Measurements from ENCODE around the gene TLN1. TPM values are rescaled to one million over a fixed set of nuclear protein-coding genes. Genes with fewer than 3 reads are reported as not detected.

TLN1 gene
- total and polyA plus RNA-seq, 2 donors (not counting 1 experiment from before 2014, with no cell fraction given), result 102 to 280 TPM

DNA sequence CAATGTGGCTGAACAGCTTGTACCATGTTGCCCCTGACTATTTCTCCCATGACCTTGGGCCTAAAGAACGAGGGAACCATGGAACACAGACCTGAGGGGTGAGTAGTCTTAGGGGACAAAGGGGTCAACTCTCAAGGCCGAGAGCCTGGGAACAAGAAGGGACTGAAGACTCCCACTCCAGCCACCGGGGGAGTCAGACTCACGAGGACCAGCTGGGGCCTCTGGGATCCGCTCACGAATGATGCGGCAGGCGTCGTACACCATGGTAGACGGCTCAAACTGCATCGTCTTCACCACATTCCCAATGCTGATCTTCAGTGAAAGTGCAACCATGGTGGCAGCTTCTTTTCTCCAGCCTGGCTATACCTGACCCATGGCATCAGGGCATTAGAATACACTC, 6.6 kb downstream of the TLN1 start:
- Histone ChIP-seq H3K4me3 (ENCODE audit: control extremely low read depth in 1 of 5, extremely low read depth in 1 of 5, insufficient read depth in 1 of 5, low read depth in 2 of 5, low read length in 4 of 5) (no peak overlapping the region), H3K27ac (ENCODE audit: low read length in 2 of 2) (no peak overlapping the region), H3K79me2 (ENCODE audit: control insufficient read depth, insufficient read depth, low read length) (peaks cover 57% of the 10 kb centered on the region), H3K9ac (ENCODE audit: low read length) (no peak overlapping the region), H3K27me3 (replicated peaks in 1 of 4; ENCODE audit: control extremely low read depth in 1 of 4, control insufficient read depth in 3 of 4, insufficient read depth in 4 of 4, low read length in 3 of 4) (no peaks in the 10 kb centered on the region), H3K4me1 (ENCODE audit: control insufficient read depth in 2 of 2, insufficient read depth in 2 of 2, low read length in 2 of 2) (peaks cover 42 to 43% of the 10 kb centered on the region in 2 donors), H2AFZ (ENCODE audit: insufficient read depth, low read depth, low read length, poor library complexity, severe bottlenecking) (no peak overlapping the region), H3K9me3 (ENCODE audit: control extremely low read depth in 1 of 3, control insufficient read depth in 2 of 3, insufficient read depth in 1 of 3, low read length in 2 of 3) (no peaks in the 10 kb centered on the region), H4K20me1 (ENCODE audit: control insufficient read depth, insufficient read depth, low read length, poor library complexity, severe bottlenecking) (peaks cover 65% of the 10 kb centered on the region), H3K4me2 (replicated peaks; ENCODE audit: low read depth, low read length, poor library complexity, severe bottlenecking) (no peak overlapping the region), H3K36me3 (replicated peaks in 1 of 2; ENCODE audit: control extremely low read depth in 1 of 2, control insufficient read depth in 1 of 2, extremely low read depth in 1 of 2, insufficient read depth in 2 of 2, low read length in 1 of 2) (peaks cover 17 to 76% of the 10 kb centered on the region in 2 experiments)
- CTCF ChIA-PET, result interaction anchor here (1.2 to 9.0 kb wide), 4 partner anchors 10 to 78 kb away, joined by 3 to 115 read pairs (median 17); no protein-coding TSS in a partner anchor
- H3K4me3 Mint-ChIP-seq, result no peak overlapping the region
- WGBS (ENCODE audit: insufficient coverage), result 98% methylated on average over 11 of the region's 11 CpGs
- H3K27me3 Mint-ChIP-seq, result no peaks in the 10 kb centered on the region
- intact Hi-C loops (cut with micrococcal nuclease), result loop anchor here (5.0 kb wide), 1 partner anchor 1268 kb away; the partner anchor contains the start of genes DNAI1 and FAM219A
- ATAC-seq (ENCODE audit: low read depth), result no peak
- POLR2A ChIA-PET, result interaction anchor here (1.7 kb wide), 1 partner anchor 31 kb away, joined by 3 read pairs; no protein-coding TSS in a partner anchor
- TF ChIP-seq EZH2 (IDR thresholded peaks at IDR 0.05; ENCODE audit: borderline replicate concordance, insufficient read depth, low read depth, low read length, poor library complexity, severe bottlenecking), result no peak
- TF ChIP-seq, protein P1, sequence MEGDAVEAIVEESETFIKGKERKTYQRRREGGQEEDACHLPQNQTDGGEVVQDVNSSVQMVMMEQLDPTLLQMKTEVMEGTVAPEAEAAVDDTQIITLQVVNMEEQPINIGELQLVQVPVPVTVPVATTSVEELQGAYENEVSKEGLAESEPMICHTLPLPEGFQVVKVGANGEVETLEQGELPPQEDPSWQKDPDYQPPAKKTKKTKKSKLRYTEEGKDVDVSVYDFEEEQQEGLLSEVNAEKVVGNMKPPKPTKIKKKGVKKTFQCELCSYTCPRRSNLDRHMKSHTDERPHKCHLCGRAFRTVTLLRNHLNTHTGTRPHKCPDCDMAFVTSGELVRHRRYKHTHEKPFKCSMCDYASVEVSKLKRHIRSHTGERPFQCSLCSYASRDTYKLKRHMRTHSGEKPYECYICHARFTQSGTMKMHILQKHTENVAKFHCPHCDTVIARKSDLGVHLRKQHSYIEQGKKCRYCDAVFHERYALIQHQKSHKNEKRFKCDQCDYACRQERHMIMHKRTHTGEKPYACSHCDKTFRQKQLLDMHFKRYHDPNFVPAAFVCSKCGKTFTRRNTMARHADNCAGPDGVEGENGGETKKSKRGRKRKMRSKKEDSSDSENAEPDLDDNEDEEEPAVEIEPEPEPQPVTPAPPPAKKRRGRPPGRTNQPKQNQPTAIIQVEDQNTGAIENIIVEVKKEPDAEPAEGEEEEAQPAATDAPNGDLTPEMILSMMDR (IDR thresholded peaks at IDR 0.05), result no peak
- H3K9me3 Mint-ChIP-seq (ENCODE audit: insufficient read depth), result no peaks in the 10 kb centered on the region
- H3K4me1 Mint-ChIP-seq, result peaks cover 4% of the 10 kb centered on the region
- DNase-seq, result no peak
- no peak overlapping the region for H3K27ac Mint-ChIP-seq

DNA sequence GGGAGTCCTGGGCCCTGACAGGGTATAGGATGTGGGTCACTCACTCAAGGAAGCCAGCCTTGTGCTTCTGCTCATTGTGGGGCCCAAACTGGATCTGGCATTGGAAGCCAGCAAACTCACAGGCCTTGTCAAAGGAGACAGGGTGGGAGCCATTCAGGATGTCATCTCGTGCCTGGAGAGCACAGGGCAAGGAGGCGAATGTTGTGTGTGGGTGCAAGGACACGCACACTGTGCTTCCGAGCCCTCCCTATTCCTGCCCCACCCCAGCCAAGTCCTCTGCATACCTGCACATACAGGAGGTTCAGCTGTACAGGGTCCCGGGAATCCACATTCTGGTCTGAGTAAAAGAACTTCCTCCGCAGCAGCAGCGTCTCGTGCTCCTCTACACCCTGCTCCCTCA, 8.1 kb downstream of the TLN1 start:
- peaks cover 43% of the 10 kb centered on the region for H3K79me2 ChIP-seq (ENCODE audit: control insufficient read depth, insufficient read depth, low read length)
- no peaks in the 10 kb centered on the region for H3K27me3 ChIP-seq (replicated peaks in 1 of 4; ENCODE audit: control extremely low read depth in 1 of 4, control insufficient read depth in 3 of 4, insufficient read depth in 4 of 4, low read length in 3 of 4)
- WGBS (ENCODE audit: insufficient coverage), result 98% methylated on average over 6 of the region's 8 CpGs
- H3K27me3 Mint-ChIP-seq, result no peaks in the 10 kb centered on the region
- no peak overlapping the region for H3K9ac ChIP-seq (ENCODE audit: low read length)
- no peak overlapping the region for H2AFZ ChIP-seq (ENCODE audit: insufficient read depth, low read depth, low read length, poor library complexity, severe bottlenecking)
- peaks cover 17 to 88% of the 10 kb centered on the region in 2 experiments for H3K36me3 ChIP-seq (replicated peaks in 1 of 2; ENCODE audit: control extremely low read depth in 1 of 2, control insufficient read depth in 1 of 2, extremely low read depth in 1 of 2, insufficient read depth in 2 of 2, low read length in 1 of 2)
- no peak overlapping the region for H3K4me3 ChIP-seq (ENCODE audit: control extremely low read depth in 1 of 5, extremely low read depth in 1 of 5, insufficient read depth in 1 of 5, low read depth in 2 of 5, low read length in 4 of 5)
- ATAC-seq (ENCODE audit: low read depth) (no peak), DNase-seq (no peak)
- no peak overlapping the region for H3K27ac ChIP-seq (ENCODE audit: low read length in 2 of 2)
- H3K4me3 Mint-ChIP-seq, result no peak overlapping the region
- H4K20me1 ChIP-seq (ENCODE audit: control insufficient read depth, insufficient read depth, low read length, poor library complexity, severe bottlenecking), result peaks cover 58% of the 10 kb centered on the region
- POLR2A ChIA-PET, result no interaction called here
- H3K9me3 Mint-ChIP-seq (ENCODE audit: insufficient read depth), result no peaks in the 10 kb centered on the region
- H3K27ac Mint-ChIP-seq, result no peak overlapping the region
- TF ChIP-seq, protein P1 (IDR thresholded peaks at IDR 0.05), result no peak
- no peak for TF ChIP-seq EZH2 (IDR thresholded peaks at IDR 0.05; ENCODE audit: borderline replicate concordance, insufficient read depth, low read depth, low read length, poor library complexity, severe bottlenecking)
- CTCF ChIA-PET, result interaction anchor here (0.5 to 20.4 kb wide), 4 partner anchors 8 to 104 kb away, joined by 3 to 195 read pairs (median 14); partner anchors contain the start of genes CREB3, TLN1 and TPM2
- no peaks in the 10 kb centered on the region for H3K9me3 ChIP-seq (ENCODE audit: control extremely low read depth in 1 of 3, control insufficient read depth in 2 of 3, insufficient read depth in 1 of 3, low read length in 2 of 3)
- H3K4me1 Mint-ChIP-seq, result peaks cover 18% of the 10 kb centered on the region
- peaks cover 38 to 41% of the 10 kb centered on the region in 2 donors for H3K4me1 ChIP-seq (ENCODE audit: control insufficient read depth in 2 of 2, insufficient read depth in 2 of 2, low read length in 2 of 2)
- no peak overlapping the region for H3K4me2 ChIP-seq (replicated peaks; ENCODE audit: low read depth, low read length, poor library complexity, severe bottlenecking)
- intact Hi-C loops (cut with micrococcal nuclease), result no loop called here
